H9 (cell line): ENCODE results near the gene ASIC1. TPM values are rescaled to one million over a fixed set of nuclear protein-coding genes. Genes with fewer than 3 reads are reported as not detected.

Experiments used
- DNase-seq: peaks from one replicate; pipeline ENCODE4 v3.0.0-alpha.2; 2017
- H2AFZ ChIP-seq: one replicate; pipeline ENCODE4 v1.6.1; 2013; ENCODE audit warnings: mild to moderate bottlenecking, low read length, control low read depth, moderate library complexity
- H2AK5ac ChIP-seq: 2 replicates; pipeline ENCODE4 v1.6.1; 2013; ENCODE audit warnings: low read length, control low read depth, mixed read lengths; ENCODE audit not compliant: insufficient read length
- H2BK120ac ChIP-seq: one replicate; pipeline ENCODE4 v1.6.1; 2013; ENCODE audit warnings: low read depth, mild to moderate bottlenecking, low read length, control low read depth, inconsistent platforms; ENCODE audit not compliant: poor library complexity, severe bottlenecking
- H2BK12ac ChIP-seq: 2 replicates; pipeline ENCODE4 v1.6.1; 2013; ENCODE audit warnings: low read length, control low read depth, mixed read lengths, low read depth; ENCODE audit not compliant: insufficient read length
- H2BK15ac ChIP-seq: 2 replicates; pipeline ENCODE4 v1.6.1; 2013; ENCODE audit warnings: low read depth, low read length, control low read depth
- H2BK20ac ChIP-seq: one replicate; pipeline ENCODE4 v1.6.1; 2013; ENCODE audit warnings: low read depth, mild to moderate bottlenecking, low read length, control low read depth, inconsistent platforms; ENCODE audit not compliant: poor library complexity, severe bottlenecking
- H2BK5ac ChIP-seq: 2 replicates; pipeline ENCODE4 v1.6.1; 2013; ENCODE audit warnings: low read length, control low read depth, mixed read lengths; ENCODE audit not compliant: insufficient read length
- H3K14ac ChIP-seq: 2 replicates; pipeline ENCODE4 v1.6.1; 2013; ENCODE audit warnings: low read length, control low read depth; ENCODE audit not compliant: insufficient read depth
- H3K18ac ChIP-seq: 2 replicates; pipeline ENCODE4 v1.6.1; 2013; ENCODE audit warnings: low read depth, mild to moderate bottlenecking, mixed read lengths, low read length, control low read depth; ENCODE audit not compliant: insufficient read length
- H3K23ac ChIP-seq: 2 replicates; pipeline ENCODE4 v1.6.1; 2013; ENCODE audit warnings: low read length, control low read depth, mixed read lengths, low read depth; ENCODE audit not compliant: insufficient read length
- H3K23me2 ChIP-seq: 2 replicates; pipeline ENCODE4 v1.6.1; 2013; ENCODE audit warnings: low read depth, mild to moderate bottlenecking, mixed read lengths, low read length, control low read depth; ENCODE audit not compliant: insufficient read length, poor library complexity, severe bottlenecking
- H3K27ac ChIP-seq: 2 replicates; pipeline ENCODE4 v1.5.1; 2013; ENCODE audit warnings: low read length, control low read depth, mixed read lengths, low read depth; ENCODE audit not compliant: insufficient read length
- H3K27me3 ChIP-seq: 2 replicates; pipeline ENCODE4 v1.6.1; 2013; ENCODE audit warnings: low read length, control low read depth, inconsistent platforms; ENCODE audit not compliant: insufficient read depth
- H3K4ac ChIP-seq: 2 replicates; pipeline ENCODE4 v1.6.1; 2013; ENCODE audit warnings: low read depth, mild to moderate bottlenecking, control low read depth, inconsistent platforms, low read length, moderate library complexity
- H3K4me1 ChIP-seq: 2 replicates; pipeline ENCODE4 v1.6.1; 2013; ENCODE audit warnings: low read length, control low read depth, inconsistent platforms; ENCODE audit not compliant: insufficient read depth
- H3K4me2 ChIP-seq: 2 replicates; pipeline ENCODE4 v1.6.1; 2013; ENCODE audit warnings: low read length, control low read depth, mixed read lengths; ENCODE audit not compliant: insufficient read length, insufficient read depth
- H3K56ac ChIP-seq: 2 replicates; pipeline ENCODE4 v1.6.1; 2013; ENCODE audit warnings: low read depth, mild to moderate bottlenecking, mixed read lengths, low read length, control low read depth; ENCODE audit not compliant: insufficient read length
- H3K79me1 ChIP-seq: 2 replicates; pipeline ENCODE4 v1.6.1; 2013; ENCODE audit warnings: low read depth, mild to moderate bottlenecking, moderate library complexity, low read length, control low read depth, inconsistent platforms; ENCODE audit not compliant: insufficient read depth, poor library complexity, severe bottlenecking
- H3K79me2 ChIP-seq: 2 replicates; pipeline ENCODE4 v1.6.1; 2013; ENCODE audit warnings: low read length, control low read depth, inconsistent platforms; ENCODE audit not compliant: insufficient read depth
- H3K9ac ChIP-seq: 2 replicates; pipeline ENCODE4 v1.6.1; 2013; ENCODE audit warnings: low read length, control low read depth, mixed read lengths; ENCODE audit not compliant: insufficient read length; ENCODE audit errors: extremely low read depth
- H3K9me3 ChIP-seq: one replicate; pipeline ENCODE4 v1.6.1; 2013; ENCODE audit warnings: low read depth, low read length, inconsistent platforms; ENCODE audit not compliant: control insufficient read depth
- H3T11ph ChIP-seq: one replicate; pipeline ENCODE4 v1.6.1; 2013; ENCODE audit warnings: mild to moderate bottlenecking, low read length, control low read depth, inconsistent platforms
- H4K20me1 ChIP-seq: one replicate; pipeline ENCODE4 v1.6.1; 2013; ENCODE audit not compliant: control insufficient read depth, insufficient read length, insufficient read depth
- H4K5ac ChIP-seq: 2 replicates; pipeline ENCODE4 v1.6.1; 2013; ENCODE audit warnings: low read depth, mild to moderate bottlenecking, mixed read lengths, low read length, control low read depth; ENCODE audit not compliant: insufficient read length
- H4K8ac ChIP-seq: replicated peaks from 2 replicates; pipeline ENCODE4 v1.6.1; 2013; ENCODE audit warnings: low read length, control low read depth, mixed read lengths, low read depth; ENCODE audit not compliant: insufficient read length
- H4K91ac ChIP-seq: 2 replicates; pipeline ENCODE4 v1.6.1; 2013; ENCODE audit warnings: low read depth, mild to moderate bottlenecking, moderate library complexity, mixed read lengths, low read length, control low read depth; ENCODE audit not compliant: insufficient read length
- H3K27ac Mint-ChIP-seq, 3 experiments: 2 replicates in 2 of 3; 3 replicates in 1 of 3; pipeline ENCODE4 v1.8.0; 2020 to 2021; ENCODE audit warnings: mixed read lengths in 3 of 3, mild to moderate bottlenecking in 1 of 3, moderate library complexity in 1 of 3
- H3K27me3 Mint-ChIP-seq: 2 replicates; pipeline ENCODE4 v1.8.0; 2021; ENCODE audit warnings: low read depth, mild to moderate bottlenecking, moderate library complexity, mixed read lengths
- H3K36me3 Mint-ChIP-seq, 3 experiments: 2 replicates in 2 of 3; 3 replicates in 1 of 3; pipeline ENCODE4 v1.8.0; 2020 to 2021; ENCODE audit warnings: low read depth in 3 of 3, mixed read lengths in 3 of 3; ENCODE audit not compliant: insufficient read depth in 1 of 3
- H3K4me1 Mint-ChIP-seq, 2 experiments: 2 replicates each; pipeline ENCODE4 v1.8.0; 2020; ENCODE audit warnings: mixed read lengths in 2 of 2
- H3K4me3 Mint-ChIP-seq, 2 experiments: 2 replicates in 1 of 2; 3 replicates in 1 of 2; pipeline ENCODE4 v1.8.0; 2020 to 2021; ENCODE audit warnings: mild to moderate bottlenecking in 2 of 2, mixed read lengths in 2 of 2, moderate library complexity in 1 of 2
- H3K9me3 Mint-ChIP-seq, 2 experiments: 2 replicates in 1 of 2; 3 replicates in 1 of 2; pipeline ENCODE4 v1.8.0; 2020; ENCODE audit warnings: mild to moderate bottlenecking in 2 of 2, mixed read lengths in 2 of 2, moderate library complexity in 1 of 2
- CTCF ChIP-seq: fragments of 200-600 bp; sonication (generic); conservative IDR thresholded peaks from 3 replicates; pipeline ENCODE4 v1.8.0; 2021; ENCODE audit warnings: antibody characterized with exemption, mild to moderate bottlenecking
- WGBS: extraction: QIAGEN DNeasy Blood & Tissue Kit; methylation state at CpG from one replicate; pipeline ENCODE4 v1.1.7; 2013; ENCODE audit warnings: missing lambda C conversion rate, low lambda C conversion rate, mixed read lengths; ENCODE audit not compliant: insufficient read length; ENCODE audit errors: extremely low coverage; 5-methylcytosine and 5-hydroxymethylcytosine counted together
- total RNA-seq: library from RNA; stranded (reverse); gene quantifications from 2 replicates; pipeline ENCODE4 v1.2.1, GENCODE V29; 2021

The ASIC1 gene
- total RNA-seq, 1 experiment from 2014 or later: 3.9 TPM

- Histone ChIP-seq H3K23ac (no peak within 1 kb of the TSS), H2AFZ (no peak within 1 kb of the TSS), H2BK5ac (no peak within 1 kb of the TSS), H3T11ph (no peak within 1 kb of the TSS), H2BK20ac (no peak within 1 kb of the TSS), H3K23me2 (no peaks in the 10 kb centered on the region), H4K8ac (no peak within 1 kb of the TSS), H2AK5ac (no peak within 1 kb of the TSS), H4K91ac (no peak within 1 kb of the TSS), H3K27me3 (no peaks in the 10 kb centered on the region), H3K9me3 (no peaks in the 10 kb centered on the region), H2BK12ac (no peak within 1 kb of the TSS), H2BK15ac (no peak within 1 kb of the TSS), H3K9ac (peak within 1 kb of the TSS; percentile 52), H4K5ac (no peak within 1 kb of the TSS), H3K18ac (peak within 1 kb of the TSS; percentile 86), H3K79me1 (no peaks in the 10 kb centered on the region), H3K4me2 (peak within 1 kb of the TSS; percentile 72), H3K4me1 (no peaks in the 10 kb centered on the region), H3K56ac (no peak within 1 kb of the TSS), H3K14ac (peak within 1 kb of the TSS; percentile 89; the same call in 1 of the 2 replicates), H3K79me2 (no peaks in the 10 kb centered on the region), H3K4ac (no peak within 1 kb of the TSS), H4K20me1 (no peaks in the 10 kb centered on the region), H3K27ac (peak within 1 kb of the TSS; percentile 4), H2BK120ac (no peak within 1 kb of the TSS)
- peak; percentile 70 for TF ChIP-seq CTCF
- Mint-ChIP-seq H3K9me3 (no peaks in the 10 kb centered on the region), H3K4me1 (peaks cover 11 to 23% of the 10 kb centered on the region in 2 experiments), H3K27ac (peak within 1 kb of the TSS; percentile 92 to 97 (median 95)), H3K4me3 (peak within 1 kb of the TSS; percentile 90 to 95), H3K36me3 (peaks cover 34 to 43% (median 39%) of the 10 kb centered on the region in 3 experiments), H3K27me3 (peaks cover 16% of the 10 kb centered on the region)
- whole genome bisulfite sequencing: no CpG with 5 or more reads among the region's 69 CpGs
- peak; percentile 98 for DNase-seq
These were observed 27.6 kb downstream of the ASIC1 start, which contains the start of gene SMARCD1 for GRCh38 chr12:50084775-50085614. Gene SMARCD1 (plus strand): TSS chr12:50085342. CDS start chr12:50085370, 28 bp downstream.
